COLO668 (cell line): ENCODE data around the gene DEUP1.

Experiments used
- DNase-seq: peaks from one replicate; lab custom pipeline; 2025; ENCODE audit not compliant: unreplicated experiment; lab: John Stamatoyannopoulos, UW

Gene DEUP1

GRCh38 chr11:93476796-93477195 is 146.3 kb downstream of the DEUP1 start:
- DNase-seq: no peak

- no peak for DNase-seq
Measured at GRCh38 chr11:93477684-93478234, 147.2 kb downstream of the DEUP1 start.

- no peak for DNase-seq
Measured at GRCh38 chr11:93478841-93479240, 148.3 kb downstream of the DEUP1 start.

- no peak for DNase-seq
Measured at GRCh38 chr11:93480256-93480655, 149.7 kb downstream of the DEUP1 start.

GRCh38 chr11:93480756-93481155 is 150.2 kb downstream of the DEUP1 start:
- no peak for DNase-seq

- DNase-seq: no peak
Measured at GRCh38 chr11:93481279-93481678, 150.7 kb downstream of the DEUP1 start.

- DNase-seq: peak; percentile 24
Measured at GRCh38 chr11:93481696-93482095, 151.2 kb downstream of the DEUP1 start.

GRCh38 chr11:93482556-93482955 is 152.0 kb downstream of the DEUP1 start:
- no peak for DNase-seq

GRCh38 chr11:93484716-93485115 is 154.2 kb downstream of the DEUP1 start:
- no peak for DNase-seq

GRCh38 chr11:93485983-93486382 is 155.4 kb downstream of the DEUP1 start:
- DNase-seq: no peak

- DNase-seq: peak; percentile 83
Measured at GRCh38 chr11:93487032-93487483, 156.5 kb downstream of the DEUP1 start.
